GM19351 (cell line): ENCODE measurements around the gene AKTIP.
A peak's percentile ranks its signal among the peaks of the same experiment; 100 is the strongest.
"Not testable (repeated sequence)": the region's sequence is repeated elsewhere in the genome, so short reads cannot be mapped to it uniquely, and the experiment has no call there.

Experiments used
- ATAC-seq: cut with Tn5 transposase; IDR thresholded peaks from one replicate; pipeline ENCODE4 v1.9.1; 2021; ENCODE audit warnings: mild to moderate bottlenecking, moderate library complexity; ENCODE audit not compliant: unreplicated experiment

Gene AKTIP

DNA sequence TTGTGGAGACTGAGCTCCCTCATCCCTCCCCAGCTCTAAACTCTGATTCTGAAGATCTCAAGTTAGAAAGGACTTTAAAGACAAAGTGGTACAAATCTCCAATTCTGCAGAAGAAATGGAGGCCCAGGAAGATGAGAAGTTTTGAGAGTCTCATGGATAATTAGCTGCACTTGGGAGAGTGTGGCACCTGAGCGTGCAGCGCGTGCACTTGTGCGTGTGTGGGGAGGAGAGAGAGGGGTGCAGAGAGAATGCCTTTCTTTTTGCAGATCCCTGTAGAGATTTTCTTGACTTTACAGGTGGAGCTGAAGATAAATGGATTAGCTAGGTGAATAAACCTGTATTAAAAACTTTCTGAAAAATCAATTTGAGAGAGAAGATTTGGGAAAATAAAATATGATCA lies 14.8 kb upstream of the AKTIP start:
- ATAC-seq, result no peak

DNA sequence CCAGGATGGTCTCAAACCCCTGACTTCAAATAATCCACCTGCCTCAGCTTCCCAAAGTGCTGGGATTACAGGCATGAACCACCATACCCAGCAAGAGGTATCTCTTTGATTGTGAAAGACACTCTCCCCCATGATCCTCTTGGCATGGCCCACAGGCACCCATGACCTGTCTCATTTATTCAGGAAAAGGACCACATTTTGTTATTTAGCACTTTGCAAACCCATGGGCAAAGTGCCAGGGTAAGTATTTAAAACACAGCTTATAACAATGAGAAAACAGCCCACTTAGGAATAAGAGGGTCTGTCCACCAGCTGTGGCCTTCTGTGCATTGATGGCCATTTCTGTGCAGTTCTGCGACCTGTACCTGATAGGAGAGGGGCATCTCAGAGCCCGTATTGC lies 12.8 kb upstream of the AKTIP start:
- no peak for ATAC-seq

DNA sequence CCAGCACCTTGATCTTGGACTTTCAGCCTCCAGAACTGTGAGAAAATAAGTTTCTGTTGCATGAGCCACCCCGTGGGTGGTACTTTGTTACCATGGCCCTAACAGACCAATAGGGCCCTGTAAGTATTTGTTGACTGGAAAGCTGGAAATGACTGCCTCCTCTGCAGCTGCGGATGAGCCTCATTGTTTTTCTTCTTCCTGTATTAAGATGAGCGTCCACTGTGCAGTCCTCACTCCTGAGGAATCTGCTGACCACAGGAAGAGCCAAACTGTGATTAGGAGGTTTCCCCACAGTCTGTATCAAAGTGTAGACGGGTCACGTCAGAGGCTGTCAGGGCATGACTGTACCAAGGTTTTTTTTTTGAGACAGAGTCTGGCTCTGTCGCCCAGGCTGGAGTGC lies 12.2 kb upstream of the AKTIP start:
- no peak for ATAC-seq

DNA sequence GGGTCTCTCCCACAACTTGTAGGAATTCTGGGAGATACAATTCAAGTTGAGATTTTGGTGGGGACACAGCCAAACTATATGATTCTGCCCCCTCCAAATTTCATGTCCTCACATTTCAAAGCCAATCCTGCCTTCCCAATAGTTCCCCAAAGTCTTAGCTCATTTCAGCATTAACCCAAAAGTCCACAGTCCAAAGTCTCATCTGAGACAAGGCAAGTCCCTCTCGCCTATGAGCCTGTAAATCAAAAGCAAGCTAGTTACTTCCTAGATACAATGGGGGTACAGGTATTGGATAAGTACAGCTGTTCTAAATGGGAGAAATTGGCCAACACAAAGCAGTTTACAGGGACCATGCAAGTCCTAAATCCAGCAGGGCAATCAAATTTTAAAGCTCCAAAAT lies 9.8 kb upstream of the AKTIP start:
- not testable (repeated sequence) for ATAC-seq

DNA sequence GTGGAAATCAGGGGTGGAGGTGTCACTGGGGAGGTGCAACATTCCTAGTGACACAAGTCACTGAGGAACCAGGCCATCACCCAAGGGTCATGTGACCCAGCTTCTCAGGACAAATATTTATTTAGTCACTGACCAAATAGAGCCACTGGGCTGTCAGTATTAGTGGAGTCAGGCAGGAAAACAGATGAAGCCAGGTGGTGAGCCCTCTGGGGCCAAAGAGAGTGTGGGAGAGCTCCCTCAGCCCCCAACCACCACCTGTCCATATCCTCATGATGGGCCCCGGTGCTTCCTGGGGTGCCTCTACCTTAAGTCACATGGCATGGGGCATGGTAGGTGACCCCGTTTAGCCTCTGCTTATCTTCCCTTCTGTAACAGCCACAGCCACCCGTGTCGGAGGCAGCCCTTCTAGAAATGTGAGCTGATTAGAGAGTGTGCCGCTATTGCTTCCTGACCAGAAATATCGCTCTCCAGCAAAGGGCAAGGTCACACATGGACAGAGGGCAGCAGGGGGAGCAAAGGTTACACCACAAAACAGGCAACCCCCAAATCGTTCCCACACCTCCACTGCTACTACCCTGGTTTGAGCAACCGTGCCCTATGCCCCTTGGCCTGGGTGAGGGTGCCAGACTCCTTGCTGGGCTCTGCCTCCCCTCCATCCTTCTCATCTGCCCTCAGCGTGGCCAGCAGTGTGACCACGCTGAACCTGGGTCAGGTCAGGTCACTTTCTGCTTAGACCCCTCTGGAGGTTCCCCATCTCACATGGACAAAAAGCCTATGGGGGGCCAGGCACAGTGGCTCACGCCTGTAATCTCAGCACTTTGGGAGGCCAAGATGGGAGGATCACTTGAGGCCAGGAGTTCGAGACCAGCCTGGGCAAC lies 8.6 kb upstream of the AKTIP start:
- no peak for ATAC-seq

DNA sequence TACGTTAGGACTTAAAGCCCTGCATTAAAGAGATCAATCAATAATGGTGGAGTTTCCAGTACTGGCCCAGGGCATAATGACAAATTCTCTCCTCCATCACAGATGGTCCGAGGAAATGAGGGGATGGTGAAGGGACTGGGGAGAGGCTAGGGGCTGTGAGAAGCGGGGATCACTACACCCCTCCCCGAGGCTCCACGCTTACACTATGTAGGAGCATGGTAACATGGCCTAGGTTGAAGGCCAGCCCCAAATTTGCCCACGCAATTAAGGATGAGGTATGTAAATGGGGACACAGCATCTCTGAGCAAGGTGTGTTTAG lies 8.0 kb upstream of the AKTIP start:
- no peak for ATAC-seq

DNA sequence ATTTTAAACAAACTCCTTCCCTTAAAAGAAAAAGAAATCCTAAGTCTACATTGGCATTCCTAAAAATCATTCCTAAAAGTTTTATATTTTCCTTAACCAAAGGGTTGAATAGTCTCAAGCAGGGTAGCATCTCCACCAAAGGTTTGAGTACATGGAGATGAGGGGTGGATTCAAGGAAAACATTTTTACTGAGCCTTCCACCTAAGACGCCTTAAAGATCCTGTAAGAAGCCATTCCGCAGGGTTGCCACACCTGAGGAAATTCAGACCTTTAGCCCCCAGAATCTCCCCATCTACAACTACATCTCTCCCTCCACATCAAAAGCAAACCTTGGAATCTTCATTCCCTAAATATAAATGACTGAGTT lies 7.7 kb upstream of the AKTIP start:
- no peak for ATAC-seq

DNA sequence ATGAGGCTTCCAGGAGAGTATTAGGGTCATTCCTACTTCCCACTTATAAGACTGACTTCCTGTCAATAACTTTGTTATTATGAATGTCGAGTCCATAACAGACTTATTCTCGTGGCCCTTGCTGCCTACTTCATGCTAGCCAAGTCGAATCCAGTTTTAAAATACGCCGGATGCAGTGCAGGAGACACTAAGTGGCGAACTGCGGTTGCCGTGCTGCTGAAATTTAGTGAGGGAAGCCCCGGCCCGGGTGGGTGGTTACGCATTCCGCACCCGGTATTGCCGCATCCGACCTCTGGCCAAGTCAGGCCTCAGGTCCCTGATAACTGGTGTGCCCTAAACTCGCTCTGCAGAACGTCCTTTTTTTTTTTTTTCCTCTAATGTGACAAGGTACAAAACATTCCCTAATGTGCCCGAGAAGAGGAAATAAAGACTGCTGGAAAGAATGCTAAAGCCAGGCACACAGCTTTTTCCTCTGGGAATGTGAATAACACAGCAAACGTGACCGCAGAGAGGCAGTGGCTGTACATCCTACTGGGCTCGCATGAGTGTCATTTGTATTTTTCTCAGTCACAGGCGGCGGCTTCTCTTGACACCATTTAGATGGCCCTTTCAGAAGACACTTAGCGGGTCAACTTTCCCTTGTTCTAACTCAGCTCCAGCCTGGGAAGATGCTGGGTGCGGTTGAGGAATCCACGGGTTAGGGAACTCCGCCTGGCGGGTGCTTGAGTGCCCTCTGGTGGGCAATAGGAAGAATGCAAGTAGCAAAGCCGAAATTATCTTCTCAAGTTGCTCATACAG lies 7.1 kb upstream of the AKTIP start:
- no peak for ATAC-seq

DNA sequence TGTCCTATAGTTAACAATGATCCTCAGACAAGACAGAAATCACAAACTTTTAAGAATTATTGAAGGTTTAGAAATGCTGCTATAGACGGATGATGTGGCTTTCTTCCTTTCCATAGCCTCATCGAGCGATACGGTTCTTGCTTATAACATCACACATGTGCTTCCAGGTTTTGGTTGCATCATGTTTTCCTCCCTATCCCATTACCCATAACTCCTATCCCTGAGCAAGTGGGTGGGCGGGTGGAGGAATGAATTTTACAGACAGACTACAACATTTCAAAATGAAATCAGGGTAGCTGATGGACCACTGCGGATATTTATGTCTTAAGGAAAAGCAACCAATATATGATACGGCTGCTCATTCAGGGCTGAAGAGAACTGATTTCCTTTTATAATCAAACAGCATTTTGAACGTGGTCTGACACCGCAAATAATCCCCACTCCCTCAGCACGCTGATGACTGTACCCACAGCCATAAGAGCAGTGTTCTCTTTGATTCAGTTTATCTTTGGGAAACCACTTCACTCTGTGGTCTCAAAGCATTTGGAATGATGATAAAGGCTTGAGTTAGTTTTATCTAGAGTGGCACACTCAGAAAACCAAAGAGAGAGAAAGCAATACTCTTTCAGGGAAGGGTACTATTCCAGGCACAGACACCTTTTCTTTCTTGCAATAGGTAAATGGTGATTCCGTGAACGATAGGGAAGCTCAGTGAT lies 4.6 kb upstream of the AKTIP start:
- ATAC-seq, result no peak

DNA sequence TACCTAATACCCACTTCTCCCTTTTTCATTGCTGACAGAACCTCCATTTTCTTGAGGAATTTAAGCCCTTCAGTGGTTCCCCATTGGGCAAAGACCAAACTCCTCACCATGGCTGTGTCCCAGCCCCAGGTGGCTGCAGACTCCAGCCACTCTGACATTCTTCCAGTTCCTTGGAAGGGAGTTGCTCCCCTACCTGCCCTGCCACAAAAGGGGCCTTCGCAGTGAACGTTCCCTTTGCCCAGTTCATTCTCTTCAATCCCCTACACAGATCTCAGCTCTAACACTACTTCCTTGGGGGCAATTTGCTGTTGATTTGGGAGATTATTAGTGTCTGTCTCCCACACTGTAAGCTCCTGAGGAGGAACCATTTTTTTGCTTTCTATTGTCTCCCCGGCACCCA lies 3.2 kb upstream of the AKTIP start:
- no peak for ATAC-seq

DNA sequence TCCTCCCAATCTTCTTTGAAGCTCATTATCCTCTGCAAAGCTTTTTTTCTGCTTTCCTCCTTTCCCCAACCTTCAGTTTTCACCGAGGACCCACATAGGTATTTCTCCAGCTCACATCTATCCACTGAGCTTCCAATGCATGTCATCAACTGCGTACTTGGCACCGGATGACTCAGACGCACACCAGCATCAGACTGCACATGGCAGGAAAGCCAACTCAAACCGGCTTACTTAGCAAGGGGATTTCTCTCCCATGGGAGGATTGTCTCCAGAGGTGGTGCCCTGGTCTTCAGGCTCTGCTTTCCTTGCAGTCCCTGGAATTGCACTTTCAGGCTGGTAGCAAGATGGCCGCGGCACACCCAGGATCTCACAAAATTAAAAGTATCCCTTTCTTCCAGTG lies 1.7 kb upstream of the AKTIP start:
- no peak for ATAC-seq

DNA sequence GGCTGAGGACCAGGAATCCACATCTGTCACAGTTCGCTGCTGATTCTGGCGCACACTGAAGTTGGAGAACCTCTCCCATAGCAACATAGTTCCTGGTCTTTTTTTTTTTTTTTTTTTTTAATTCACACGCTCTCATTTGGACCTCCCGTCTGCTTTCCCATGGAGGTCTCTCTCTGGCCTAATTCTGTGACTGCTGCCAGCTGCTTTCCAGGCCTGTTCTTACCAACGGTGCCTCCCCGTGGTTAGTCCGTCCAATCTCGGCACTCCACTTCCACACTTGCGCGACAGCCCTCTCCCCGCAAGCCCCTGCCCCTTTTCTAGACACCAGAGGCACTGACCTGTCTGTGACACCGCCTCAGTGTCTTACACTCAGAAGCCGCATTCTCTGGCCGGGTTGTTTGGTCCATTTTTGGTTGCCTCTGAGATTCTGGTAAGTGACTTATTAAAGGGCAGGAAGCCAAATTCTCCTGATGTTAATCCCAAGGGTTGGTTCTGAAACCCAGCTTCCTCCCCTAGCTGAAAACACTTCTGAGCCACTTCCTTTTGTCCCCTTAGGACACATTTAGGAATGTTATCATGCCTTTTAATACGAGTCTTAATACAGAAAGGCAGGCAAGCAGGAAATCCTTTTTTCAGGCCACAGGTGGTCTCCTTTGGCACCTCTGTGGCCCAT lies 1.1 kb upstream of the AKTIP start:
- no peak for ATAC-seq

DNA sequence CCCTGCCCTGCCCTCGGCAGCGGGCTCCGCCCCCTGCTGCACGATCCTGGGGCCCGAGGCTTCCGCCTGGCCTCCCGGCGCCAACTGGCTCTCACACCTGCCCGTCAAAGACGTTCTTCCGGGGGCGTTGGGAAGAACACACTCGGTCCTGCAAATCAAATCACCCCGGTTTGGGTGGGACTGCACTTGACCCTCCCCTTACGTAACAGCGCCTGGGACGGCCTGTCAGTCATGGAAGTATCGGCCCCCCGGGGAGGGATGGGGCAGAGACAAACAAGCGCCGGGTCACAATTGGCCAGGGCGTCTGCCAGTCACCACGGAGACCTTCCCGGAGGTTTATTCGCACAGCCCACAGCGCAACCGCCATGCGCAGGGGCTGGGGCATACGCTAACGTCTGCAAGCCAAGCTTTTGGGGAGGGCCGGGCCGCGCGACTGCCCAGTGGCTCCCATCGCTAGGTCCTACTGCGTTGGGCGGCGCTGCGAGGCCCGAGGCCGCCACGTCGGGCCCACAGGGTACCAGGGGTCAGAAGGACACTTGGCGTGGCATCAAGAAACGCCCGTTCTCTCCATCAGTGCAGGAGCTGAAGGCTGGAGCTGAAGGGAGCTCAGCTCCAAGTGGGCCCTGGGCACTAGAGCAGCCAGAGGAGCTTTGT lies 388 bp upstream of the AKTIP start:
- ATAC-seq, result peak; percentile 90

DNA sequence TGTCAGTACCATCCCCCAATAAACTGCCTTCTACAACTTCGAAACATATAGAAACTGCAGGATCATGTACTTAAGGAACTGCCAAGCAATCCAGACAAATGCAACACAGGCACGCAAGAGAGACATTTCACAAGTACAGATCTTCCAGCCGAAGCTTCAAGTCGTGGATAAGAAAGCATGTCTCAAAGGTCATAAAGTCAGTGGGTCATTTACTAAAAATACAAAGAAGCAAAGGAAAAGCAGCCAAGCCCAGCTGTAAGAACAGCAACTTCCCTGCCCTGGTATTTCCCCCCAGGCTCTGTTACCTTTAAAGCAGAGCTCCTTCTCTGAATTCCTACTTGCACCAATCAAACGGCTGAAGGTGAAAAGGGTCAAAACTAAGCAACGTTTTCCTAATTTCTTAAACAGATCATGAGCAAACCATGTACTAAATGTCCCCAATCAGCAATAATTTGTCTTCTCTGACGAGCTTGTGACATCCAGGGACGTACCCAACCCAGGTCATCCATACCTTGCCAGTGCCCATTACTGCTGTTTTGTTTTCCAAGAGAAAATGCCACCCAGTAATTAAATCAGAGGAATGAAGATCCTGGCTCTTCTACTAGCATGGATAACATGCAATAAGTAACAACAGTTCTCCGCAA lies 1.7 kb downstream of the AKTIP start:
- no peak for ATAC-seq

DNA sequence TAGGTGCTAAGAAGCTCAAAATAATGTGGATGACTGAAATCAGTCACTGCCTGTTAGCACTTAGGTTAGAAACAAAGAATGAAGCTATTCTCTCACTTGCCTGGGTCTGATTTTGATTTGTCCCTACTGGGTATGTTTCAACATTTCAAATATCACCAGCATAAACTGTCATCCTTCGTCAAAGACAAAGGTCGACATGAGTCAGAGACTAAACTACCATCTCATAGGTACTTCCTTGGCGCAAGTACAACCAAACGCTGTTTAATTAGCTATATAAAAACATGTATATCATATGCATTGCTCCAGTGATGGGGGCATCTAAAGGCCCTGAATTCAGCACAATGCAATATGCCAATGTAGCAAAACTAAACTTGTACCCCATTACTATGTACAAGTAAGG lies 4.0 kb downstream of the AKTIP start:
- ATAC-seq, result no peak

DNA sequence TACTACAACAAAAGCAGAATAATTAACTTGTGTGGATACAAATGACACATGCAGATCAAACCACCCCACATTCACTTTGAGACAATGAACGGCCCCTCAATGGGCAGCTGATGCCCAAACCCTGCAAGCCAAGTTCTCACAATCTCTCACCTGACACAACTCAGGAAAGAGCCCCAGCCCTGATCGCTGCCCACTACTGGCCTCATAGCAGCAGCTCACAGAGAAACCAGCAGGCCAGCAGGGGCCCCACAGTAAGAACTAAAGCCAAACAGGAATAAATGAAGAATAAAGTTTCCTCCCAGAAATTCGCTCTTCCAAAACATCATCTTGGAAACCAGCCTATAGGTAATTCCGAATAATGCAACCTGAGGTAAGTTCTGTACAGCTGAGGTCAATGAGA lies 7.7 kb downstream of the AKTIP start:
- no peak for ATAC-seq

DNA sequence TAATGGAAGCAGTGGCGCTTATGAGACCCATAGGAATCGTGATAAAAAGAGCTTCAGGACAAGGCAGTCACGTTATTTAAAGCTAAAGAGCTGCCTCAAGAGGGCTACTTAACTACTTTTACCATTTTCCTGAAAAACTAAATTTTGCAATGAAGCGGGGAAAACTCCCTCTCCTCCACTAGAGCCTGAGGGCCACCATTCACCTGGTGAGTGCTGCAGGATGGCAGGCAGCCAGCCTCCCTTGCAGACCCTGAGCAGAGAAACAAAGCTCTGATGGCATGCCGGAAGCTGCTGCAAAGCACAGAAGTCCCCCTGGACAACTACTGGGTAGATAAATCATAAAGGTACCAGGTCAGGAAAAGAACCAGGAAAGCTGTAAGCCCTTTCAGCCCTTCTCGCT lies 8.4 kb downstream of the AKTIP start:
- no peak for ATAC-seq

DNA sequence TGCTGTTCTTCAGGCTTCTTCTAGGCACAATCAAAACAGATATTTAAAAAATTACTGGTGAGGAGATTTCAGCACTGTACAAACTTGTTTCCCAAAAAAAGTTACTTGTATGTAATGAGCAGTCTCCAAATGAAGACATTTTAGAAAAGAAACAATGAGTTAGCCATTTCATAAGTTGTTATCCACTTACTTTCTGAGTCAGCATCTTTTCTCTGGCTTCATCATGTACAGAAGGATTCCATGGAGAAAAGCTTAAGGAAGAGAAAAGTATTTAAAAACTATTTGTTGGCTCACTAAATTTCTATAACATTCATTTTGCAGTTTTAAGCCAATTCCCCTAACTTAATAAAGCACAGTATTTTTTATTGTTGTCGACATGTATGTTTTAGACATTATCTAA lies 10.5 kb downstream of the AKTIP start:
- no peak for ATAC-seq

DNA sequence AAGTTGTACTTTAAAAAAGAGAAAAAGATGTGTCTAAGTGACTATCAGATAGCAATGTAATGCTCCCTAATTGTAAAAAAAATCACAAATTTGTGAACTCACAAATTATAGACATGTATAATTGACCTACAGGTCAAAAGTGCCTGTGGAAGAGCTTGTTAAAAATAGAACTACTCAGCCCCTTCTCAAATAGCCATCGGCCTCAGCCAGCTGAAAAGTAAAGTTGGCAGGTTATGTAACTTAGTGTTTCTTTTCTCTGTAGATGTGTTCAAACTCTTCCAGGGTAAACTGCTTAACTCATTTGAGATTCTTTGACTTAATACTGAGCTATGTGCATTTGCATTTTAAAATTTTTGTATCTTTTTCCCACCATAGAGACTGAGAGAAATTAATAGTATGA lies 13.3 kb downstream of the AKTIP start:
- no peak for ATAC-seq

DNA sequence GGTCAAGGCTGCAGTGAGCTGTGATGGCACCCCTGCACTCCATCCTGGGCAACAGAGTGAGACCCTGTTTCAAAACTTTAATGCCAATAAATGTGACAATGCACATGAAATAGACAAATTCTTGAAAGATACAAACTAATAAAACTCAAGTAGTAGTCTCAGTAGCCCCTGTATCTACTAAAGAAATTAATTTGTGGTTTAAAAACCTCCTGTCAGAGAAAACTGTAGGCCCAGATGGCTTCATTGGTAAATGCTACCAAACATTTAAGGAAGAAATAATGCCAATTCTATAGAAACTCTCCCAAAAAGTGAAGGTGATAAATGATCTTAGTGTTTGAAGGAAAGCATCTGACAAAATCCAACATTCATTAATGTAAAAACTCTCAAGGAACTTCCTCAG lies 16.8 kb downstream of the AKTIP start:
- ATAC-seq, result no peak
